Gastroesophageal sphincter (tissue), 4 donors: ENCODE data around the gene MYLK4. TPM values are rescaled to one million over a fixed set of nuclear protein-coding genes. Genes with fewer than 3 reads are reported as not detected.
A peak's percentile ranks its signal among the peaks of the same experiment; 100 is the strongest.
"Not testable (repeated sequence)": the region's sequence is repeated elsewhere in the genome, so short reads cannot be mapped to it uniquely, and the experiment has no call there.

Source experiments
- ATAC-seq: fragments of 150-250 bp; one replicate; pipeline ENCODE4 v1.9.1; 2016; ENCODE audit warnings: mild to moderate bottlenecking, moderate library complexity
- H3K27ac ChIP-seq, 4 donors: fragments of 200-600 bp; sonication (generic) in 3 of 4; 1 replicate in 3 of 4; 2 replicates in 1 of 4; pipeline ENCODE4 v1.5.1; 2016 to 2019
- H3K27me3 ChIP-seq: fragments of 200-600 bp; sonication (generic); one replicate; pipeline ENCODE4 v1.5.1; 2019
- H3K36me3 ChIP-seq, 2 donors: fragments of 200-600 bp; sonication (generic); one replicate each; pipeline ENCODE4 v1.5.1; 2019; ENCODE audit warnings: control low read depth in 1 of 2
- H3K4me1 ChIP-seq, 3 donors: fragments of 200-600 bp; sonication (generic); 1 replicate in 2 of 3; 2 replicates in 1 of 3; pipeline ENCODE4 v1.5.1; 2016 to 2019; ENCODE audit warnings: control low read depth in 2 of 3
- H3K4me3 ChIP-seq, 2 donors: fragments of 200-600 bp; sonication (generic); one replicate each; pipeline ENCODE4 v1.5.1; 2019; ENCODE audit warnings: mild to moderate bottlenecking in 1 of 2, moderate library complexity in 1 of 2
- H3K9me3 ChIP-seq, 3 donors: fragments of 200-600 bp; sonication (generic); one replicate each; pipeline ENCODE4 v1.5.1; 2017 to 2019; ENCODE audit warnings: control low read depth in 2 of 3
- EP300 ChIP-seq: sonication (generic); formaldehyde crosslinking; IDR thresholded peaks from one replicate; pipeline ENCODE4 v1.6.1; 2017; ENCODE audit warnings: antibody characterized with exemption, mild to moderate bottlenecking
- POLR2A ChIP-seq, 2 donors: fragments of 450-650 bp; IDR thresholded peaks; one replicate each; pipeline ENCODE4 v1.6.1; 2017; ENCODE audit warnings: antibody characterized with exemption in 2 of 2, mild to moderate bottlenecking in 2 of 2, moderate library complexity in 1 of 2
- POLR2AphosphoS5 ChIP-seq: sonication (generic); formaldehyde crosslinking; IDR thresholded peaks from one replicate; pipeline ENCODE4 v1.6.1; 2017; ENCODE audit warnings: antibody characterized with exemption
- WGBS, 2 donors: methylation state at CpG; one replicate each; pipeline ENCODE4 v1.1.5; 2018; ENCODE audit warnings: low coverage in 1 of 2; 5-methylcytosine and 5-hydroxymethylcytosine counted together
- total RNA-seq, 4 donors: library from RNA; depleted of rRNA; stranded (reverse); fragments of >200 nt; gene quantifications; one replicate each; pipeline ENCODE4 v1.1.0, GENCODE V29; 2016
- TF ChIP-seq, protein P1 (sequence below), 4 experiments: fragments of 200-600 bp in 2 of 4; fragments of 450-650 bp in 2 of 4; sonication (generic) in 1 of 4; IDR thresholded peaks; one replicate each; pipeline ENCODE4 v1.5.1; 2017 to 2019; ENCODE audit warnings: antibody characterized with exemption in 4 of 4, mild to moderate bottlenecking in 2 of 4, moderate library complexity in 2 of 4

MYLK4 gene
- total RNA-seq, 4 donors from 2014 or later = 0.31 to 1.2 (median 0.56) TPM

DNA sequence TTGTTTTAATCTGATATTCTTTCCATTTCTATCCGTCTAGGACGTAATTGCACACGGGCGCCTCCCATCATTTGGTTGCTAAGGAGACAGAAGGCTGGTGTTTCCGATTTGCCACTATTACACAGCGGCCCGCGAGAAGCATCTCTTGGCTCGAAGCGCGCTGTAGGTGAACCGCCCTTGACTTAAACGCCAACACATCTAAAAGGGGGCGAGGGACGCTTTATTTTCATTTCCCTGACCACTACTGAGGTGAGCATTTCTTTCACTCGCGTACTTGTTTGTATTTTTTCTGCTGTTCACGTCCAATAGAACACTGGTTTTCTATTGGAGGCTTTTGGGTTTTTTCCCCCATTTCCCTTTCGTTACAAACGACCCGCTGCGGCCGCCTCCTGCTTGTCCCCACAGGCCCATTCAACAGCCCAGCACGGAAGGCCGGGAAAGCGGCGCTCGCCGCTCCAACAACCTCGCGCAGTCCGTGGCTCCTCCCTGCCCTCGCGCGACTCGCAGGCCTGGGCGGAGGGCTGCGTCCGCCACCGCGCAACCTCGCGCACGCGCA, 14.0 kb upstream of the MYLK4 start:
- Histone ChIP-seq H3K4me3 (peak overlapping the region; percentile 46 to 74), H3K27me3 (no peaks in the 10 kb centered on the region), H3K27ac (peak overlapping the region; percentile 84 to 99 (median 94)), H3K9me3 (no peaks in the 10 kb centered on the region), H3K36me3 (no peaks in the 10 kb centered on the region), H3K4me1 (peaks cover 0 to 40% (median 21%) of the 10 kb centered on the region in 3 donors)
- TF ChIP-seq POLR2A (IDR thresholded peaks at IDR 0.05) (peak in 1 of 2 donors; percentile 27), EP300 (no peak), POLR2AphosphoS5 (peak; percentile 27)
- peak; percentile 91 for ATAC-seq
- 1% methylated on average over 15 to 32 of the region's 45 CpGs for WGBS, 2 donors

DNA sequence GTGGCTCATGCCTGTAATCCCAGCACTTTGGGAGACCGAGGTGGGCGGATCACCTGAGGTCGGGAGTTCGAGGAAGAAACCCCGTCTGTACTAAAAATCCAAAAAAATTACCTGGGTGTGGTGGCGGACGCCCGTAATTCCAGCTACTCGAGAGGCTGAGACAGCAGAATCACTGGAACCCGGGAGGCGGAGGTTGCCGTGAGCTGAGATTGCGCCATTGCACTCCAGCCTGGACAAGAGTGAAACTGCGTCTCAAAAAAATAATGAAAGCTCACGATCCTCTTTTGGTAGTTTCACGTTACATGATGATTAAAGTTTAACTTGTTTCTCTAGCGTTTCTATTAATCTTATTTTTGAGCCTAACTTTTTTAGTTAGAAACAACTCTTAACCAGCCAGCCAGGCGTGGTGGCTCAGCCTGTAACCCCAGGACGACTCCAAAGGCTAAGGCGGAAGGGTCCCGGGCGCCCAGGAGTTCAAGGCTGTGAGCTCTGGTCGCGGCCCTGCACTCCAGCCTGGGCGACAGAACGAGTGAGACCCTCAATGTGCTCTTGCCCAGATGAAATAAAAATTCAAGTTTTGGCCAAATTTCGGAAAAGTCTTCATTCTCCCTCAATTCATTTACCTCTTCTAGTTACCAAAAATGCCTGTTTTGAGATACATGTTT, 13.3 kb upstream of the MYLK4 start:
- 68 to 77% methylated on average over 15 to 24 of the region's 27 CpGs for WGBS, 2 donors
- no peak for TF ChIP-seq EP300
- no peak for TF ChIP-seq POLR2A (IDR thresholded peaks at IDR 0.05)
- TF ChIP-seq, protein P1, sequence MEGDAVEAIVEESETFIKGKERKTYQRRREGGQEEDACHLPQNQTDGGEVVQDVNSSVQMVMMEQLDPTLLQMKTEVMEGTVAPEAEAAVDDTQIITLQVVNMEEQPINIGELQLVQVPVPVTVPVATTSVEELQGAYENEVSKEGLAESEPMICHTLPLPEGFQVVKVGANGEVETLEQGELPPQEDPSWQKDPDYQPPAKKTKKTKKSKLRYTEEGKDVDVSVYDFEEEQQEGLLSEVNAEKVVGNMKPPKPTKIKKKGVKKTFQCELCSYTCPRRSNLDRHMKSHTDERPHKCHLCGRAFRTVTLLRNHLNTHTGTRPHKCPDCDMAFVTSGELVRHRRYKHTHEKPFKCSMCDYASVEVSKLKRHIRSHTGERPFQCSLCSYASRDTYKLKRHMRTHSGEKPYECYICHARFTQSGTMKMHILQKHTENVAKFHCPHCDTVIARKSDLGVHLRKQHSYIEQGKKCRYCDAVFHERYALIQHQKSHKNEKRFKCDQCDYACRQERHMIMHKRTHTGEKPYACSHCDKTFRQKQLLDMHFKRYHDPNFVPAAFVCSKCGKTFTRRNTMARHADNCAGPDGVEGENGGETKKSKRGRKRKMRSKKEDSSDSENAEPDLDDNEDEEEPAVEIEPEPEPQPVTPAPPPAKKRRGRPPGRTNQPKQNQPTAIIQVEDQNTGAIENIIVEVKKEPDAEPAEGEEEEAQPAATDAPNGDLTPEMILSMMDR (IDR thresholded peaks at IDR 0.05) = no peak
- TF ChIP-seq POLR2AphosphoS5 = no peak
- Histone ChIP-seq H3K36me3 (no peaks in the 10 kb centered on the region), H3K27ac (peak overlapping the region; percentile 84 to 99 (median 94)), H3K27me3 (no peaks in the 10 kb centered on the region), H3K4me1 (peaks cover 0 to 33% (median 21%) of the 10 kb centered on the region in 3 donors), H3K4me3 (peak overlapping the region; percentile 46 to 74), H3K9me3 (no peaks in the 10 kb centered on the region)
- no peak for ATAC-seq

GRCh38 chr6:2763345-2763841, 12.7 kb upstream of the MYLK4 start:
- Histone ChIP-seq H3K27ac (no peak overlapping the region), H3K4me1 (peaks cover 0 to 27% (median 18%) of the 10 kb centered on the region in 3 donors), H3K27me3 (no peaks in the 10 kb centered on the region), H3K36me3 (no peaks in the 10 kb centered on the region), H3K9me3 (no peaks in the 10 kb centered on the region), H3K4me3 (no peak overlapping the region)
- ATAC-seq = no peak
- TF ChIP-seq POLR2AphosphoS5 (no peak), EP300 (no peak), POLR2A (IDR thresholded peaks at IDR 0.05) (no peak)
- TF ChIP-seq, protein P1 (IDR thresholded peaks at IDR 0.05) = no peak
- WGBS, 2 donors = no CpG with 5 or more reads among the region's 36 CpGs

GRCh38 chr6:2762868-2763267, 12.1 kb upstream of the MYLK4 start:
- H3K27ac ChIP-seq, H3K4me3 ChIP-seq, ATAC-seq, H3K9me3 ChIP-seq, H3K36me3 ChIP-seq, H3K27me3 ChIP-seq: not testable (repeated sequence)
- WGBS, 2 donors = 89 to 91% methylated on average over 2 to 4 of the region's 4 CpGs
- H3K4me1 ChIP-seq = peaks cover 0 to 22% (median 12%) of the 10 kb centered on the region in 3 donors

GRCh38 chr6:2760882-2761842, 10.4 kb upstream of the MYLK4 start:
- 83 to 84% methylated on average over 8 of the region's 8 CpGs for whole genome bisulfite sequencing, 2 donors
- ATAC-seq = no peak
- Histone ChIP-seq H3K27me3 (no peaks in the 10 kb centered on the region), H3K4me1 (peaks cover 0 to 16% (median 4%) of the 10 kb centered on the region in 3 donors), H3K36me3 (no peaks in the 10 kb centered on the region), H3K27ac (no peak overlapping the region), H3K4me3 (no peak overlapping the region), H3K9me3 (no peaks in the 10 kb centered on the region)
- TF ChIP-seq, protein P1 (IDR thresholded peaks at IDR 0.05) = peak in 2 of 4 experiments; percentile 26 to 31
- TF ChIP-seq EP300 = no peak
